NOMO-1 treated with DMSO at 0.1 percent for 48 hours (cell line): ENCODE measurements around the gene APLP1.
"Not testable (repeated sequence)": the region's sequence is repeated elsewhere in the genome, so short reads cannot be mapped to it uniquely, and the experiment has no call there.

Experiments
- DNase-seq: peaks from one replicate; lab custom pipeline; 2025; ENCODE audit not compliant: unreplicated experiment; lab: John Stamatoyannopoulos, UW

APLP1 gene

DNA sequence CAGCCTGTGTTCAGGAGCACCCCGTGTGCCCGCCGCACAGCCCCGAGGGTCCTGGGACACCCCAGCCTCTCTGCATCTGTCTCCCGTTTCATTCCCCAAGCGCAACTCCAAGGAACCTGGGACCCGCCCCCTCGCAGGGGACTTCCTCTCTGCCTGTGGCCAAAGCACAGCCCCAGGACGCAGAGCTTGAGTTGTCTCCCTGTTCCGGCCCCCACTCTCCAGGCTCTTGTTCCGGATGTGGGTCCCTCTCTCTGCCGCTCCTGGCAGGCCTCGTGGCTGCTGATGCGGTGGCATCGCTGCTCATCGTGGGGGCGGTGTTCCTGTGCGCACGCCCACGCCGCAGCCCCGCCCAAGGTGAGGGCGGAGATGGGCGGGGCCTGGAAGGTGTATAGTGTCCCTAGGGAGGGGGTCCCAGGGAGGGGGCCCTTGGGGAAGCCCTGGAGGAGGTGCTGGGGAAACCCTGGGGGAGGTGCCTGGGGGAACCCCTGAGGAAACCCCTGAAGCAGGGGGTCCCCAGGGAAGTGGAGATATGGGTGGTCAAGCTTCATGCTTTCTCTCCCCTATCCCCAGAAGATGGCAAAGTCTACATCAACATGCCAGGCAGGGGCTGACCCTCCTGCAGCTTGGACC lies 35.3 kb downstream of the APLP1 start:
- peak; percentile 97 for DNase-seq

DNA sequence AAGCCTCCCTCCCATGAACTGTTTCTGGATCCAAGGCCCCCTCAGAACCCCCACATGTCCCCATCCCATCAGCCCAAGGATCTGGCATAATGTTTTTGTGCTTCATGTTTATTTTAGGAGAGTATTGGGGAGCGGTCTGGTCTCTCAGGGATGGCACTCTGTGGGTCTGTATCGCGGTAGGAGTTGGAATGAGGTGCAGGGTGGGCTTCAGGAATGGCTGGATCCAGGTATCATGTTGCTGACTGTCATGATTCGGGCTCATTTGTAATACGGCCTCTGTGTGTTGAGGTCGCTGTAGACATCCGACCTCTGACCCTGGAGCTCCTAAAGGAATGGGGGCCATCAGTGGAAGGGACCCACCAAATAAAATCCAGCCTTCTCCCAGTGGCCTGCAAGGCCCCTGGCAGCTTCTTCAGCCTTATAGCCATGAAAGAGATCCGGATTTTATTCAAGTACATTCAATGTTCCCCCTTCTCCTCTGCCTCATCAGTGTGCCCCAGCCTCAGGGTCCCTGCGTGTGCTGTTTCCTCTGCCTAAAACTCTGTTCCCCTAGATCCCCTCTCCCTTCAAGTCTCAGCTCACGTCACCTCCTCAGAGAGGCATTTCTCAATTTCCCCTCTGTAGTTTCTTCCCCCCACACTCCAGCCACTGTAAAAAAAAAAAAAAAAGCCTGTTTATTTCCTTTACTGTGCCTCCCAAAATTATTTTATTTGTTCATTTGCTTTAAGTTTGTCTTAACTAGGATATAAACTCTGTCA lies 36.1 kb downstream of the APLP1 start:
- DNase-seq = peak; percentile 67

DNA sequence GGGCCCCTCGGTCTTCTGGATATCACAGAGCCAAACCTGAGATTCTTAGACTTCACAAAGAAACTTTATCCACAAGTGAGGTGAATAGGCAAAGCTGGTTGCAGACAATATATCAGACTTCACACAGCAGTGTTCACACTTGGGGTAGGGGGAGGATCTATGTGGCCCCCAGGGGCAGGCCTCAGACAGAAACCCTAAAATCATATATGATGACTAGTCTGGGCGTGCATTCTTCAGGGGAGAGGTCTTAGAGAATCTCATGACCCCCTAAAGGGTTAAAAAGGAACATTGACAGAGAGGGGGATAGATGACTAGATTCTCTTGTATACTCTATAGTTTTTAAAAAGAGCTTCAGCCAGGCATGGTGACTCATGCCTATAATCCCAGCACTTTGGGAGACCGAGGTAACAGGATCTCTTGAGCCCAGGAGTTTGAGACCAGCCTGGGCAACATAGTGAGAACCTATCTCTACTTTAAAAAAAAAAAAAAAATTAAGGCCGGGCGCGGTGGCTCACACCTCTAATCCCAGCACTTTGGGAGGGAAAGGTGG lies 36.9 kb downstream of the APLP1 start:
- DNase-seq = no peak

DNA sequence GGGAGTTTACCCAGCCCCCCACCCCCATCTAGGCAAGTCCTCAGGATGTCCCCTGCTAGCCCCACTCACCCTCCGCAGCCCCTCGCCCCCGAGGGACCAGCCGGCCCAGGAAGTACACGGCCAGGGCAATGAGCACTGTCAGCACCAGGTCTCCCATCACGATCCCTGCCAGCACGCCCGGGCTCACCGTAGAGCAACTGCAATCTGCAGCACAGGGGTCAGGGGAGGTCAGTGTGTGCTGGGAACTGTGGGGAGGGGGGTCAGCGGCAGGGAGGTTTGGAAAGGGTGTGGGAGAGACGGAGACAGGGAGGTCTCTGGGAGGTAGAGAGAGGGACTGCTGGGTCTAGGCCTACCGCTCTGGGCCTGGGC lies 39.0 kb downstream of the APLP1 start:
- DNase-seq = no peak

DNA sequence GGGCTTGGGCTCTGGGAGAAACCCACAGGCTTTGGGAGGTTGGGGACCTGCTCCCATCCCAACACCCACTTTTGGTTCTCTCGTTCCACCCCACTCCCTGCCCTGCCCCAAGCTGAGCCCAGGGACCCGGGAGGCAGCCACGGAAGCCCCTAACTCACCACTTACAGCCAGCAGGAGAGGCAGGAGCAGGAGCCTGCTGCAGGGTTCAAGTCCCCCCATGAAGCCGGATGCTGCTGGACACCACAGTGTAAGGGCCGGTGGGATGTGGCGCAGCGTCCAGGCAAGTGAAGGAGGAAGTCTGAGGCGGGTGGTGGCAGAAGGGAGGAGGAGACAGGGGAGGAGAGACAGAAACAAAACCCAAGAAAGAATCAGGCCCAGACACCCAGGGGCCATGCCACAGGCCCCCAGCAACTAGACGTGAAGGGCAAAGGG lies 39.7 kb downstream of the APLP1 start, which contains the start of gene TYROBP:
TSS of gene TYROBP (minus strand) at position 286 of the 432 bp plus-strand sequence. CDS start at position 219, 67 bp downstream.
- peak; percentile 59 for DNase-seq

DNA sequence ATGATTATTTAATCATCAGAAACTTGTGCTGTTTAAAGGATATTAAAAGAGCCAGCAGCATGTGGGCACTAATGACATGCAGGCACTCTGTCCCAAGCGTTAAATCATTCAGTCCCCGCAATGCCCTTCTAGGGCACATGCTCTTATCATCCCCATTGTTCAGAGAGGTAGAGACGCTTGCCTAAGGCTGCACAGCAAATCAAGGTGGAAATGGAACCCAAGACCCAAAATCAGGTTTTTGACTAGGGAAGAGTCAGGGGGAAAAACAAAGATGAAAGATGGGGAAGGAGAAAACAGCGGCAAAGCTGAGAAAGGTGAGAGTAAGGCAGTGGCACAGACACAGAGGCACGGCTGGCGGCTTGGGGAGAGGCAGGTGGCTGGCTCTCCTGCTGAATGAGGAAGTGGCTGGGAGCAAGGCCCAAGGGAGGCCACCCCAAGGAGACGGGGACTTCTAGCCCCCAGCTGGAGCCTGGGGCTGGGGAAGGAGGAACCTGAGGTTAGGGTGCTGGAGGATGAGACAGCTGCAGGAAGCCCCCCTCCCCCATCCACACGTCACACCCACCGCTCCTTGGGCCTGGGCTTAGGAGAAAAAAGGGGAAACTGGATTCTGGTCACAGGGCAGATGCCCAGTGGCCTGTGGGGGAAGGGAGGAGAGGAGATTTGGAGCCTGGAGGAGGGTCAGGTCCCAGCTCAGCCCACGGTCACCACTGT lies 40.8 kb downstream of the APLP1 start:
- peak; percentile 98 for DNase-seq

DNA sequence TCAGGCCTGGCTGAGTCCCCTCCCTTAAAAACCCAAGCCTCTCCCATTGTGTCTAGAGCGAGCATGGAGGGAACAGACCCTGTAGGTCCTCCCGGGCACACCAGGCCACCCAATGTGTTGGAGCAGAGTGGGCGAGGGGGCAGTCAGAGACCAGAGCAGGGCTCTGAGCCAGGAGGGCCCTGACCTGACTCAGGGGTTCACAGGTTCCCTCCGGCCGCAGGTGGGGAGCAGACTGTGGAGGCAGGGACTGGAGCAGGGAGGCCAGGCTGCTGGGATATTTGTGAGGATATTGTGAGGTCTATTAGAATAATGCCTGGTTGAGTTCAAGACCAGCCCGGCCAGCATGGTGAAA lies 41.3 kb downstream of the APLP1 start:
- no peak for DNase-seq

DNA sequence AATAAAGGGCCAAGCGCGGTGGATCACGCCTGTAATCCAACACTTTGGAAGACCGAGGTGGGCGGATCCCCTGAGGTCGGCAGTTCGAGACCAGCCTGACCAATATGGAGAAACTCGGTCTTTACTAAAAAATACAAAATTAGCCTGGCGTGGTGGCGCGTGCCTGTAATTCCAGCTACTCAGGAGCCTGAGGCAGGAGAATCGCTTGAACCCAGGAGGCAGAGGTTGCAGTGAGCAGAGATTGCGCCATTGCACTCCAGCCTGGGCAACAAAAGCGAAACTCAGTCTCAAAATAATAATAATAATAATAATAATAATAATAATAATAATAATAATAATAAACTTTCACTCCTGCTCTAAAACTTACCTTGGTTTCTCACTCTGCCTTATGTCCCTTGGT lies 42.0 kb downstream of the APLP1 start:
- DNase-seq = not testable (repeated sequence)

DNA sequence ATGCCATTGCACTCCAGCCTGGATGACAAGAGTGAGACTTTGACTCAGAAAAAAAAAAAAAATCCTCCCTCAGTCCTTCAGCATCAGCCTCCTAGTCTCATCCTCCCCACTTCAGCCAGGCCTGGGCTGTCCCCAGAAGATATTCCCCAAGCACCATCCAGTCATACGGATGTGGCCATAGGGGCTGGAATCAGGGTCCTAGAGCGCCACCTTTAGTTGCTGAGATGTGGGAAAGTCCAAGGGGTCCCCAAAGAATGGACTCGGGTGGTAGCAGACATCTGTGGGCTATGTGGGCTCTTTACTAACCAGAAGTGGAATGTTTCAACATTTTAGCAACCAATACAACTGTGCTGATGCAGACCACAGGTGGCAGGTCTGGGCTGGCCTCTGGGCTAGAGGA lies 42.8 kb downstream of the APLP1 start:
- no peak for DNase-seq

DNA sequence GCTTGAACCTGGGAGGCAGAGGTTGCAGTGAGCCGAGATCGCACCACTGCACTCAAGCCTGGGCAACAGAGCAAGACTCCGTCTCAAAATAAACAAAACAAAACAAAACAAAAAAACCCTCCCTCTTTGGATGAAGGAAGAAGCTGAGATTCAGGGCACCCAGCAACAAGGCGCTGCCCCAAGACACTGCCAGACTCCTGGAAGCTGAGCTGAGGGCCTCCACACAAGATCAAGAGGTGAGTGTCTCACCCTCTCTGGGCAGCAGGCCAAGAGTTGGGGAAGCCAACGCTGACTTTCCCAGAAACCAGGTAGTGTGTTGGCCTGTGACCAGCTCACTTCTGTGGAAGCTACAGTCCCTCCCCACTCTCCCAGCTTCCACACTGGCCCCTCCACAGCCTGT lies 43.4 kb downstream of the APLP1 start:
- no peak for DNase-seq

DNA sequence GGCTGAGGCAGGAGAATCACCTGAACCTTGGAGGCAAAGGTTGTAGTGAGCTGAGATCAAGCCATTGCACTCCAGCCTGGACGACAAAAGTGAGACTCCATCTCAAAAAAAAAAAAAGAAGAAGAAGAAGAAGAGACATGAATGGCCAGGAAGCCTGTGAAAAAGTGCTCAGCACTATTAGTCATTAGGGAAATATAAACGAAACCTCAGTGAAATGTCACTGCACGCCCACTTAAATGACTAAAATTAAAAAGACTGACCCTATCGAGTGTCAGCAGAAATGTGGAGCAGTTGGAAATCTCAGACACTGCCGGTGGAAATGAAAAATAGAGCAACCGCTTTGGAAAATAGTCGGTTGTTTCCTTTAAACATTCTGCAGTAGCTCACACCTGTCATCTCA lies 45.2 kb downstream of the APLP1 start:
- DNase-seq = peak; percentile 25

DNA sequence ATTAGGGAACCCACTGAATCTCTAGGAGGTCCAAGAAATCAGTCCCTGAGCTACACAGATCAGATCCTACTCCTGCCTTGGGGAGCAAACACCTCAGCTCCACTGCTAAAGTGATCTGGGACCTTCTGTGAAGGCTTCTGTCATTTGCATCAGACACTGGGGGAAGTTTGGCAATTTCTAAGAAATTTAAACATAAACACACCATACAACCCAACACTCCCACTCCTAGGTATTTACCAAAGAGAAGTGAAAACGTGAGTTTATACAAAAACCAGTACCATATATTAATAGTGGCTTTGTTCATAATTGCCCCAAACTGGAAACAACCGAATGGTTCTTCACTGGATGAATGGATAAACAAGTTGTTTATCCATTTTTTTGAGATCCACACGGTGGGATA lies 47.1 kb downstream of the APLP1 start:
- peak; percentile 13 for DNase-seq

DNA sequence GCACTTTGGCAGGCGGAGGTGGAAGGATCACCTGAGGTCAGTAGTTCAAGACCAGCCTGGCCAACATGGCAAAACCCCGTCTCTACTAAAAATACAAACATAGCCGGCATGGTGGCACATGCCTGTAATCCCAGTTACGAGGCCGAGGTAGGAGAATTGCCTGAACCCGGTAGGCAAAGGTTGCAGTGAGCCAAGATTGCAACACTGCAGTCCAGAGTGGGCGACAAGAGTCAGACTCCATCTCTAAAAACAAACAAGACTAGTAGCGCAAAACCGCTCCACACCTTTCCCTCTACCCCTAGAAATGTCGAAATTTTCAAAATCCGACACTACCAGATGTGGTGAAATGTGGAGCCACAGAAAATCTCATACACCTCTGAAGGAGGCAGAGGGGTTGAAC lies 50.9 kb downstream of the APLP1 start:
- DNase-seq = no peak

DNA sequence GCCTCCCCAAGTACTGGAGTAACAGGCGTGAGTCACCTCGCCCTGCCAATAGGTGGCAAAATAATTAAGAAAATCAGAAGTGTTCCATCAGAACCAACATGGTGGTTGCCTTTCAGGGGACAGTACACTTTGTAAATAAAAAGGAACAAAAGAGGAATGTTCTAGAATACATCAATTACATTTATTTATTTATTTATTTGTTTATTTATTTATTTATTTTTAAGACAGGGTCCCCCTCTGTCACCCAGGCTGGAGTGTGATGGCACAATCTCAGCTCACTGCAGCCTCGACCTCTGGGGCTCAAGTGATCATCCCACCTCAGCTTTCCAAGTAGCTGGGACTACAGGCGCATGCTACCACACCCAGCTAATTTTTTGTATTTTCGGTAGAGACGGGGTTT lies 52.6 kb downstream of the APLP1 start:
- no peak for DNase-seq

DNA sequence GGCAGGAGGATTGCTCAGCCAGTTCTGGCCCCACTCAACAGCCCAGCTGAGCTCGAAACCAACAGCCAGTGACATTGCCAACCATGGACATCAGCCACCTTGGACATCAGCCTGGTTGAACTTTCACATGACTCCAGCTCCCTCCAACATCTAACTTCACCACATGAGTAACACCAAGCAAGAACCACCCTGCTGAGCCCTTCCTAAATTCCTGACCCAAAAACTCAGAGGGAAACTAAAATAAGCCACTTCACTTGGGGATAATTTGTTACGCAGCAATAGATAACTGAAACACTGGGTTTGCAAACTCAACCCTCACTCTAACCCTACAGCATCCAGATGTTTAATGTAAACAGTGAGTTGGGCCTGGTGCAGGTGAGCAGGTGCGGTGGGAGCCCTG lies 57.1 kb downstream of the APLP1 start:
- DNase-seq = no peak

DNA sequence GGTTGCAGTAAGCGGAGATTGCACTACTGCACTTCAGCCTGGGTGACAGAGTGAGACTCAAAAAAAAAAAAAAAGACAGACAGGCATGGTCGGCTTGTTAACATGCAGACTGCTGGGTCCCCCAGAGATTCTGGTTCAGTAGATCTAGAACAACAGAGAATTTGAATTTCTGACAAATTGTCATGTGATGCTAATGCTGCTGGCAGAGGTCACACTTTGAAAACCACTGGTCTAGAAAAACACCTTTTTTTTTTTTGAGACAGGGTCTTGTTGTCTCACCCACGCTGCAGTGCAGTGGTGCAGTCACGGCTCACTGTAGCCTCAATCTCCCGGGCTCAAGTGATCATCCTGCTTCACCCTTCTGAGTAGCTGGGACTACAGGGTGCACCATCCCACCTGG lies 60.1 kb downstream of the APLP1 start:
- no peak for DNase-seq
